ENCODE measurements around the gene LARGE1.

GRCh38 chr22:33964121-33964520, 43.8 kb upstream of the LARGE1 start:
- no peak for TF ChIP-seq TAF1 (IDR thresholded peaks at IDR 0.05; ENCODE audit: low read depth, low read length)
- no peak for TF ChIP-seq POLR2A (IDR thresholded peaks at IDR 0.05; ENCODE audit: low read depth, low read length)
- no peak for TF ChIP-seq POLR2AphosphoS5 (IDR thresholded peaks at IDR 0.05; ENCODE audit: low read depth, low read length)
- no peak for TF ChIP-seq SPI1 (IDR thresholded peaks at IDR 0.05; ENCODE audit: low read depth, low read length)
- TF ChIP-seq PAX5 (IDR thresholded peaks at IDR 0.05; ENCODE audit: insufficient read depth, low read length, severe bottlenecking) = no peak
